ENCODE results near the gene CACNA1I.

GRCh38 chr22:39679652-39680051 lies 109.1 kb downstream of the CACNA1I start:
- TF ChIP-seq CTCF (conservative IDR thresholded peaks at IDR 0.05 in 1 of 2, IDR thresholded peaks at IDR 0.05 in 1 of 2; ENCODE audit: low read depth in 1 of 2, low read length in 2 of 2) (no peak), EZH2 (IDR thresholded peaks at IDR 0.05; ENCODE audit: low read length, missing control alignments) (no peak)
